ENCODE measurements around the gene RNU6-9. TPM values are rescaled to one million over a fixed set of nuclear protein-coding genes. Genes with fewer than 3 reads are reported as not detected.
"Not testable (repeated sequence)": the region's sequence is repeated elsewhere in the genome, so short reads cannot be mapped to it uniquely, and the experiment has no call there.

The RNU6-9 gene
- total RNA-seq, 1 experiment from 2014 or later, result not detected

DNA sequence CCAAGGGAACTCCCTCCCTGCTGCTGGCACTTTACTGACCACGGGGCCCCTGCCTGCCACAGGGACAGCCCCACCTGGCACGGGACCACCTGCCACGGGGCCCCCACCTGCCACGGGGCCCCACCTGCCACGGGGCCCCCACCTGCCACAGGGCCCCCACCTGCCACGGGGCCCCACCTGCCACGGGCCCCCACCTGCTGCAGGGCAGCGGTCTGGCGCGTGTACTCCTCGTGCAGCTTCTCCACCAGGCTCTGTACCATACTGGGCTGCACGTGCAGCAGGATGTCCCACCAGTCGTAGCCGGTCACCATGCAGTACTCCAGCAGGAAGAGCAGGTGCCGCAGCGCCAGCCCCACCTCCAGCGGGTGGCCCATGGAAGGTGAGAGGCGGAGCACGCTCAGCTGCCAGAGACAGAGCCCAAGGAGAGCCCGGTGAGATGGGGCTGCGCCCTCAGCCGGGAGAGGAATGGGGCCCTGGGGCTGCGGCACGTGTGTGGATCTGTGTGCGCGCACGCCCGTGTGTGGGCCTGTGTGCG is 16.4 kb upstream of the RNU6-9 start:
- H3K4me3 ChIP-seq, result no peak overlapping the region
- no peaks in the 10 kb centered on the region for H3K9me3 ChIP-seq (ENCODE audit: insufficient read depth, low read depth)
- H3K36me3 ChIP-seq (ENCODE audit: low read depth), result no peaks in the 10 kb centered on the region
- H3F3A ChIP-seq (ENCODE audit: insufficient read depth, low read depth), result peaks cover 19% of the 10 kb centered on the region; the same call in 1 of the 2 replicates
- no peak overlapping the region for H2AFZ ChIP-seq
- intact Hi-C loops (cut with micrococcal nuclease; ENCODE audit: unreplicated experiment), result no loop called here
- peaks cover 8% of the 10 kb centered on the region; the same call in 1 of the 2 replicates for H3K4me1 ChIP-seq (replicated peaks; ENCODE audit: insufficient read depth)
- no TSS peak for BruUV-seq (replicated peaks)
- H3K4me2 ChIP-seq, result no peak overlapping the region
- no peaks in the 10 kb centered on the region for H3K79me2 ChIP-seq (ENCODE audit: low read depth)
- no peaks in the 10 kb centered on the region for H3K9me2 ChIP-seq (ENCODE audit: insufficient read depth)
- H4K20me1 ChIP-seq (ENCODE audit: insufficient read depth), result peaks cover 12% of the 10 kb centered on the region
- ChIA-PET CTCF (interaction anchor here (0.8 kb wide), 1 partner anchor 84 kb away, joined by 4 read pairs; no protein-coding TSS in a partner anchor), POLR2A (ENCODE audit: unreplicated experiment) (no interaction called here)
- H3K27ac ChIP-seq, result no peak overlapping the region
- TF ChIP-seq EZH2 (IDR thresholded peaks at IDR 0.05; ENCODE audit: low read depth), result no peak
- TF ChIP-seq, protein P1, sequence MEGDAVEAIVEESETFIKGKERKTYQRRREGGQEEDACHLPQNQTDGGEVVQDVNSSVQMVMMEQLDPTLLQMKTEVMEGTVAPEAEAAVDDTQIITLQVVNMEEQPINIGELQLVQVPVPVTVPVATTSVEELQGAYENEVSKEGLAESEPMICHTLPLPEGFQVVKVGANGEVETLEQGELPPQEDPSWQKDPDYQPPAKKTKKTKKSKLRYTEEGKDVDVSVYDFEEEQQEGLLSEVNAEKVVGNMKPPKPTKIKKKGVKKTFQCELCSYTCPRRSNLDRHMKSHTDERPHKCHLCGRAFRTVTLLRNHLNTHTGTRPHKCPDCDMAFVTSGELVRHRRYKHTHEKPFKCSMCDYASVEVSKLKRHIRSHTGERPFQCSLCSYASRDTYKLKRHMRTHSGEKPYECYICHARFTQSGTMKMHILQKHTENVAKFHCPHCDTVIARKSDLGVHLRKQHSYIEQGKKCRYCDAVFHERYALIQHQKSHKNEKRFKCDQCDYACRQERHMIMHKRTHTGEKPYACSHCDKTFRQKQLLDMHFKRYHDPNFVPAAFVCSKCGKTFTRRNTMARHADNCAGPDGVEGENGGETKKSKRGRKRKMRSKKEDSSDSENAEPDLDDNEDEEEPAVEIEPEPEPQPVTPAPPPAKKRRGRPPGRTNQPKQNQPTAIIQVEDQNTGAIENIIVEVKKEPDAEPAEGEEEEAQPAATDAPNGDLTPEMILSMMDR (conservative IDR thresholded peaks at IDR 0.05), result no peak
- H3K27me3 ChIP-seq (ENCODE audit: insufficient read depth, low read depth), result no peaks in the 10 kb centered on the region
- DNase-seq, result no peak

DNA sequence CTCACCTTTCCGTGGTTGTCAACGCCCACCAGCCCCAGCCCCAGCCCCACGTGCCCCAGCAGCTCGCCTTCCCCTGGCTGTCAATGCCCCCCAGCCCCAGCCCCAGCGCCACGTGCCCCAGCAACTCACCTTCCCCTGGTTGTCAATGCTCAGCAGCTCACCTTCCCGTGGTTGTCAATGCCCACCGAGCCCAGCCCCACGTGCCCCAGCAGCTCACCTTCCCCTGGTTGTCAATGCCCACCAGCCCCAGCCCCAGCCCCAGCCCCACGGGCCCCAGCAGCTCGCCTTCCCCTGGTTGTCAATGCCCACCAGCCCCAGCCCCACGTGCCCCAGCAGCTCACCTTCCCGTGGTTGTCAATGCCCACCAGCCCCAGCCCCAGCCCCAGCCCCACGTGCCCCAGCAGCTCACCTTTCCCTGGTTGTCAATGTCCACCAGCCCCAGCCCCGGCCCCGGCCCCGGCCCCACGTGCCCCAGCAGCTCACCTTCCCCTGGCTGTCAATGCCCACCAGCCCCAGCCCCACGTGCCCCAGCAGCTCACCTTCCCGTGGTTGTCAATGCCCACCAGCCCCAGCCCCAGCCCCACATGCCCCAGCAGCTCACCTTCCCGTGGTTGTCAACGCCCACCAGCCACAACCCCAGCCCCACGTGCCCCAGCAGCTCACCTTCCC is 15.2 kb upstream of the RNU6-9 start:
- H3K9me3 ChIP-seq (ENCODE audit: insufficient read depth, low read depth); H3K4me2 ChIP-seq; H3K9me2 ChIP-seq (ENCODE audit: insufficient read depth); H3K27ac ChIP-seq; H3K27me3 ChIP-seq (ENCODE audit: insufficient read depth, low read depth); BruUV-seq (replicated peaks); H3K4me1 ChIP-seq (replicated peaks; ENCODE audit: insufficient read depth); DNase-seq; H2AFZ ChIP-seq; H3K4me3 ChIP-seq; H3K79me2 ChIP-seq (ENCODE audit: low read depth); intact Hi-C loops (cut with micrococcal nuclease; ENCODE audit: unreplicated experiment); H3K36me3 ChIP-seq (ENCODE audit: low read depth): not testable (repeated sequence)
- POLR2A ChIA-PET (ENCODE audit: unreplicated experiment), result interaction anchor here (0.6 kb wide), 1 partner anchor 28 kb away, joined by 12 read pairs; no protein-coding TSS in a partner anchor
- CTCF ChIA-PET, result interaction anchor here (0.6 kb wide), 1 partner anchor 206 kb away, joined by 3 read pairs; no protein-coding TSS in a partner anchor
- Histone ChIP-seq H4K20me1 (ENCODE audit: insufficient read depth) (peaks cover 21% of the 10 kb centered on the region), H3F3A (ENCODE audit: insufficient read depth, low read depth) (peaks cover 12% of the 10 kb centered on the region; the same call in 1 of the 2 replicates)

DNA sequence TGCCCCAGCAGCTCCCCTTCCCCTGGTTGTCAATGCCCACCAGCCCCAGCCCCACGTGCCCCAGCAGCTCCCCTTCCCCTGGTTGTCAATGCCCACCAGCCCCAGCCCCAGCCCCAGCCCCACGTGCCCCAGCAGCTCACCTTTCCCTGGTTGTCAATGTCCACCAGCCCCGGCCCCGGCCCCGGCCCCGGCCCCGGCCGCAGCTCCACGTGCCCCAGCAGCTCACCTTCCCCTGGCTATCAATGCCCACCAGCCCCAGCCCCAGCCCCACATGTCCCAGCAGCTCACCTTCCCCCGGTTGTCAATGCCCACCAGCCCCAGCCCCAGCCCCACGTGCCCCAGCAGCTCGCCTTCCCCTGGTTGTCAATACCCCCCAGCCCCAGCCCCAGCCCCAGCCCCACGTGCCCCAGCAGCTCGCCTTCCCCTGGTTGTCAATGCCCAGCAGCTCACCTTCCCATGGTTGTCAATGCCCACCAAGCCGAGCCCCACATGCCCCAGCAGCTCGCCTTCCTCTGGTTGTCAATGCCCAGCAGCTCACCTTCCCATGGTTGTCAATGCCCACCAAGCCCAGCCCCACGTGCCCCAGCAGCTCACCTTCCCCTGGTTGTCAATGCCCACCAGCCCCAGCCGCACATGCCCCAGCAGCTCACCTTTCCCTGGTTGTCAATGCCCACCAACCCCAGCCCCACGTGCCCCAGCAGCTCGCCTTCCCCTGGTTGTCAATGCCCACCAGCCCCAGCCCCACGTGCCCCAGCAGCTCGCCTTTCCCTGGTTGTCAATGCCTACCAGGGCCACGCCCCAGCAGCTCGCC is 14.3 kb upstream of the RNU6-9 start:
- H3K27me3 ChIP-seq (ENCODE audit: insufficient read depth, low read depth); H3K9me3 ChIP-seq (ENCODE audit: insufficient read depth, low read depth); H3K4me2 ChIP-seq; H3K4me3 ChIP-seq; DNase-seq; H2AFZ ChIP-seq; H3K79me2 ChIP-seq (ENCODE audit: low read depth); H3K27ac ChIP-seq; intact Hi-C loops (cut with micrococcal nuclease; ENCODE audit: unreplicated experiment); H3K9me2 ChIP-seq (ENCODE audit: insufficient read depth); H3F3A ChIP-seq (ENCODE audit: insufficient read depth, low read depth); H3K36me3 ChIP-seq (ENCODE audit: low read depth); H3K4me1 ChIP-seq (replicated peaks; ENCODE audit: insufficient read depth); BruUV-seq (replicated peaks): not testable (repeated sequence)
- ChIA-PET POLR2A (ENCODE audit: unreplicated experiment) (interaction anchor here (0.6 to 1.0 kb wide), 3 partner anchors 27 to 148 kb away, joined by 5 to 12 read pairs (median 6); no protein-coding TSS in a partner anchor), CTCF (interaction anchor here (0.6 to 0.9 kb wide), 2 partner anchors 189 to 205 kb away, joined by 3 to 5 read pairs; no protein-coding TSS in a partner anchor)
- H4K20me1 ChIP-seq (ENCODE audit: insufficient read depth), result peaks cover 22% of the 10 kb centered on the region
